KMS-11 (cell line): ENCODE measurements around the gene TMEM39B.
"Not testable (repeated sequence)": the region's sequence is repeated elsewhere in the genome, so short reads cannot be mapped to it uniquely, and the experiment has no call there.

Source experiments
- H2AFZ ChIP-seq: fragments of 200-600 bp; sonication (generic); 2 replicates; pipeline ENCODE4 v1.6.1; 2016; ENCODE audit warnings: antibody characterized with exemption, mixed run types, low read depth
- H3K27ac ChIP-seq: fragments of 200-600 bp; sonication (generic); 2 replicates; pipeline ENCODE4 v1.6.1; 2016; ENCODE audit warnings: mild to moderate bottlenecking, mixed run types
- H3K27me3 ChIP-seq: fragments of 200-600 bp; sonication (generic); 2 replicates; pipeline ENCODE4 v1.6.1; 2017; ENCODE audit warnings: mild to moderate bottlenecking, low read depth, mixed run types, moderate library complexity; ENCODE audit not compliant: insufficient read depth
- H3K36me3 ChIP-seq: fragments of 200-600 bp; sonication (generic); 2 replicates; pipeline ENCODE4 v1.6.1; 2017; ENCODE audit warnings: mild to moderate bottlenecking, mixed run types; ENCODE audit not compliant: insufficient read depth
- H3K4me1 ChIP-seq: fragments of 200-600 bp; sonication (generic); 2 replicates; pipeline ENCODE4 v1.6.1; 2016; ENCODE audit warnings: mild to moderate bottlenecking, low read depth, mixed run types; ENCODE audit not compliant: poor library complexity, severe bottlenecking
- H3K4me2 ChIP-seq: fragments of 200-600 bp; sonication (generic); 2 replicates; pipeline ENCODE4 v1.7.0; 2016; ENCODE audit warnings: mild to moderate bottlenecking, mixed run types
- H3K4me3 ChIP-seq: fragments of 200-600 bp; sonication (generic); IDR thresholded peaks from 2 replicates; pipeline ENCODE4 v1.6.1; 2017; ENCODE audit warnings: low read depth, low read length, mixed read lengths; ENCODE audit not compliant: insufficient read depth
- H3K79me2 ChIP-seq: fragments of 200-600 bp; sonication (generic); 2 replicates; pipeline ENCODE4 v1.6.1; 2016; ENCODE audit warnings: low read depth, mixed run types; ENCODE audit not compliant: insufficient read depth
- H3K9ac ChIP-seq: fragments of 200-600 bp; sonication (generic); 2 replicates; pipeline ENCODE4 v1.6.1; 2016; ENCODE audit warnings: mild to moderate bottlenecking, mixed run types
- H4K20me1 ChIP-seq: fragments of 200-600 bp; sonication (generic); 2 replicates; pipeline ENCODE4 v1.6.1; 2016; ENCODE audit warnings: mild to moderate bottlenecking, mixed run types; ENCODE audit not compliant: insufficient read depth
- TF ChIP-seq, protein P1 (sequence below): fragments of 200-600 bp; sonication (generic); conservative IDR thresholded peaks from 2 replicates; pipeline ENCODE4 v1.6.1; 2017; ENCODE audit warnings: low read depth, mild to moderate bottlenecking, antibody characterized with exemption, low read length, moderate library complexity, mixed read lengths

Gene TMEM39B

DNA sequence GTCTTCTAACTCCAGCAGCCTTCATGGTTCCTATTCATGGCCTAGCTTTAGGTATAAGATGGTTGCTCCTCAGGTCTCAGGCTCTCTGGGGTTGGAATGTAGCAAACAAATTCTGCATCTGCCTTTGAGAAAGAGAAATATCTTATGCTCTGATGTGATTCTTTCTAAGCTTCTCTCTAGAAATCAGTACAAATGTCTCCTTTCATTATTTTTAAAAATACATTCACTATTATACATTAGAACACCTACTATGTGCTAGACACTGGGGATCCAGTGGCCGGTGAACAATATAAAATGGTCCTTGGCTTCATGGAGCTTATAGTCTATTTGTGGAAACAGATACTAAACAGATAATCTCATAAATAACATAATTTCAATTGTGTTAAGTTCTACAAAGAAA lies 16.1 kb upstream of the TMEM39B start:
- H3K4me2 ChIP-seq = no peak overlapping the region

DNA sequence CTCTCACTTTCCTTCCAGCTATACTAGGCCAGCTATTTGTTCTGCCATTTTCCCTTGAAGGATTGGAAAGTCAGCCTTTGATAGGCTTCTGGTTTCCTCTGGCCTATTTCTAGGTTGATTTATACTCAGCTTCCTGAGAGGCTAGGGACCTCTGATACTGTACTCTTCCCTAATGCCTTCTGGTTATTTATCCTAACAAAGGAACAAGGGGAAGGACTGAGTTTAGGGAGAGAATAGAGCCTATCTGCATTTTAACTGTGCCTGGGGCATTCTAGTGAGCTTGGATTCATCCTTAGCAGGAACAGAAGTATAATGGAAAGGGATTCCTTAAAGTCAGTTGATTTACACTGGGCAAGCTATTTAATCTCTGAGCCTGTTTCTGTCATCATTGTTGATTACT lies 11.8 kb upstream of the TMEM39B start:
- no peaks in the 10 kb centered on the region for H3K36me3 ChIP-seq
- no peak overlapping the region for H3K4me2 ChIP-seq
- no peak overlapping the region for H3K9ac ChIP-seq
- no peaks in the 10 kb centered on the region for H4K20me1 ChIP-seq
- TF ChIP-seq, protein P1, sequence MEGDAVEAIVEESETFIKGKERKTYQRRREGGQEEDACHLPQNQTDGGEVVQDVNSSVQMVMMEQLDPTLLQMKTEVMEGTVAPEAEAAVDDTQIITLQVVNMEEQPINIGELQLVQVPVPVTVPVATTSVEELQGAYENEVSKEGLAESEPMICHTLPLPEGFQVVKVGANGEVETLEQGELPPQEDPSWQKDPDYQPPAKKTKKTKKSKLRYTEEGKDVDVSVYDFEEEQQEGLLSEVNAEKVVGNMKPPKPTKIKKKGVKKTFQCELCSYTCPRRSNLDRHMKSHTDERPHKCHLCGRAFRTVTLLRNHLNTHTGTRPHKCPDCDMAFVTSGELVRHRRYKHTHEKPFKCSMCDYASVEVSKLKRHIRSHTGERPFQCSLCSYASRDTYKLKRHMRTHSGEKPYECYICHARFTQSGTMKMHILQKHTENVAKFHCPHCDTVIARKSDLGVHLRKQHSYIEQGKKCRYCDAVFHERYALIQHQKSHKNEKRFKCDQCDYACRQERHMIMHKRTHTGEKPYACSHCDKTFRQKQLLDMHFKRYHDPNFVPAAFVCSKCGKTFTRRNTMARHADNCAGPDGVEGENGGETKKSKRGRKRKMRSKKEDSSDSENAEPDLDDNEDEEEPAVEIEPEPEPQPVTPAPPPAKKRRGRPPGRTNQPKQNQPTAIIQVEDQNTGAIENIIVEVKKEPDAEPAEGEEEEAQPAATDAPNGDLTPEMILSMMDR = no peak
- H3K27me3 ChIP-seq = no peaks in the 10 kb centered on the region
- peaks cover 73% of the 10 kb centered on the region for H3K4me1 ChIP-seq
- H3K4me3 ChIP-seq = no peak overlapping the region
- H2AFZ ChIP-seq = no peak overlapping the region
- peak overlapping the region; percentile 61; the same call in 1 of the 2 replicates for H3K27ac ChIP-seq
- H3K79me2 ChIP-seq = no peaks in the 10 kb centered on the region

More for the DNA sequence above, 16.1 kb upstream of the TMEM39B start:
- TF ChIP-seq, protein P1 = no peak
- Histone ChIP-seq H3K27me3 (no peaks in the 10 kb centered on the region), H3K4me1 (peaks cover 52% of the 10 kb centered on the region), H2AFZ (no peak overlapping the region), H3K4me3 (no peak overlapping the region), H4K20me1 (no peaks in the 10 kb centered on the region), H3K9ac (no peak overlapping the region), H3K27ac (no peak overlapping the region), H3K79me2 (no peaks in the 10 kb centered on the region), H3K36me3 (no peaks in the 10 kb centered on the region)

DNA sequence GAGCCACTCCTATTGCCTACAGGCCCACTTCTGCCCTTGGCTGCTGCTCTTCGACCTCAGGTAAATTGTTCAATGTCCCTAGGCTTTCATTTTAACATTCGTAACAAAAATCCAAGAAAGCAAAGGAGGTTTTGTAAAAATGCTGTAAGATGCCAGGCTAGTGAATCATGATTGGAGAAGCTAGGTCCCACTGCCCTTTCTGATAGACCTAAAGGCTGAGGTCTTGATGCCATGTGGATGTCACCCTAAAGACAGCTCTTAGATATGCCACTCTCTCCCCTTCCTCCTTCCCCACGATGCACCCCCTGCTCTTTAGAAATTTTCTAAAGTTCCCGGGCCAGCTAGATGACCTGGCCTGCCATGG lies 9.9 kb upstream of the TMEM39B start:
- no peaks in the 10 kb centered on the region for H3K27me3 ChIP-seq
- H3K36me3 ChIP-seq = no peaks in the 10 kb centered on the region
- H3K4me3 ChIP-seq = no peak overlapping the region
- no peaks in the 10 kb centered on the region for H4K20me1 ChIP-seq
- H3K4me2 ChIP-seq = no peak overlapping the region
- no peak overlapping the region for H2AFZ ChIP-seq
- no peak overlapping the region for H3K9ac ChIP-seq
- peaks cover 66% of the 10 kb centered on the region for H3K4me1 ChIP-seq
- H3K79me2 ChIP-seq = no peaks in the 10 kb centered on the region
- TF ChIP-seq, protein P1 = no peak
- H3K27ac ChIP-seq = peak overlapping the region; percentile 20; the same call in 1 of the 2 replicates

DNA sequence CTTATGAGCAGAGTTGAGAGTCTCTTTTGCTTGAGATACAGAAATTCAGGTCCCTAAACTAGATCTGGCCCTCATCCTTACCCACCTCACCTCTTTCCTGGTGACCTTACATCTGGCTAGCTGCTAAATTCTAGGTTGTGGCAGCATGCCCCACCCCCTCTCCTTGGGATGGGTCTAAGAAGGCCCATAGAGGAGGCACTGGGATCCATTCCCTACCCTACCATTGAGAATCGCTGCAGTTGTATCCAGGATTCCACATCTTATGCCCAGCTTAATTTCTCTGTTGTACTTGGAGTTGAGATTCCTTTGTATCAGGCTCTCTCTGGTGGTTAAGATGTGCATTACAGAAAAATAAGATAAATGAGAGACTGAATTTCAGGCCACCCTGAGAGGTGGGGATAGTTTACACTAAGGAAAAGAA lies 9.5 kb upstream of the TMEM39B start:
- peak overlapping the region; percentile 20; the same call in 1 of the 2 replicates for H3K27ac ChIP-seq
- H3K27me3 ChIP-seq = no peaks in the 10 kb centered on the region
- H3K79me2 ChIP-seq = no peaks in the 10 kb centered on the region
- H3K4me2 ChIP-seq = no peak overlapping the region
- H4K20me1 ChIP-seq = no peaks in the 10 kb centered on the region
- TF ChIP-seq, protein P1 = peak; percentile 80
- H3K4me3 ChIP-seq = no peak overlapping the region
- no peak overlapping the region for H3K9ac ChIP-seq
- no peaks in the 10 kb centered on the region for H3K36me3 ChIP-seq
- no peak overlapping the region for H2AFZ ChIP-seq
- peaks cover 62% of the 10 kb centered on the region for H3K4me1 ChIP-seq

DNA sequence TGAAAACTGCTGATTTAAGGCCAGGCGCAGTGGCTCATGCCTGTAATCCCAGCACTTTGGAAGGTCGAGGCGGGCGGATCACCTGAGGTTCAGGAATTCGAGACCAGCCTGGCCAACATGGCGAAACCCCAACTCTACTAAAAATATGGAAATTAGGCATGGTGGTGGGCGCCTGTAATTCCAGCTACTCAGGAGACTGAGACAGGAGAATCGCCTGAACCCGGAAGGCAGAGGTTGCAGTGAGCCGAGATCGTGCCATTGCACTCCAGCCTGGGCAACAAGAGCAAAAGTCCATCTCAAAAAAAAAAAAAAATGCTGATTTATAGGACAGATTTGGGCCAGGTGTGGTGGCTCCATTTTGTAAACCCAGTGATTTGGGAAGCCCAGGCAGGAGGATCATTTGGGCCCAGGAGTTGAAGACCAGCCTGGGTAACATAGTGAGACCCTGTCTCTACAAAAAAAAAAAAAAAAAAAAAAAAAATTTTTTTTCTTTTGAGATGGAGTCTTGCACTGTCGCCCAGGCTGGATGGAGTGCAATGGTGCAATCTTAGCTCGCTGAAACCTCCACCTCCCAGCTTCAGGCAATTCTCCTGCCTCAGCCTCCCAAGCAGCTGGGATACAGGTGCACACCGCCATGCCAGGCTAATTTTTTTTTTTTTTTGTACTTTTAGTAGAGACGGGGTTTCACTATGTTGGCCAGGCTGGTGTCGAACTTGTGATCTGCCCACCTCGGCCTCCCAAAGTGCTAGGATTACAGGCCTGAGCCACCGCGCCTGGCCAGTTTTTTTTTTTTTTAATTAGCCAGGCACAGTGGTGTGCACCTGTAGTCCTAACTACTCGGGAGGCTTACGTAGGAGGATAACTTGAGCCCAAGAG lies 6.9 kb upstream of the TMEM39B start:
- H3K4me3 ChIP-seq, H3K36me3 ChIP-seq, H4K20me1 ChIP-seq, H3K27ac ChIP-seq, H3K4me2 ChIP-seq, H3K9ac ChIP-seq, H3K27me3 ChIP-seq, H2AFZ ChIP-seq, H3K79me2 ChIP-seq: not testable (repeated sequence)
- H3K4me1 ChIP-seq = peaks cover 36% of the 10 kb centered on the region
